ENCODE data around the gene FILIP1L. TPM values are rescaled to one million over a fixed set of nuclear protein-coding genes. Genes with fewer than 3 reads are reported as not detected.
A peak's percentile ranks its signal among the peaks of the same experiment; 100 is the strongest.

FILIP1L gene
- polyA plus RNA-seq, 1 of the 3 experiments (the other 2 are of a cell fraction) = 26.8 TPM

DNA sequence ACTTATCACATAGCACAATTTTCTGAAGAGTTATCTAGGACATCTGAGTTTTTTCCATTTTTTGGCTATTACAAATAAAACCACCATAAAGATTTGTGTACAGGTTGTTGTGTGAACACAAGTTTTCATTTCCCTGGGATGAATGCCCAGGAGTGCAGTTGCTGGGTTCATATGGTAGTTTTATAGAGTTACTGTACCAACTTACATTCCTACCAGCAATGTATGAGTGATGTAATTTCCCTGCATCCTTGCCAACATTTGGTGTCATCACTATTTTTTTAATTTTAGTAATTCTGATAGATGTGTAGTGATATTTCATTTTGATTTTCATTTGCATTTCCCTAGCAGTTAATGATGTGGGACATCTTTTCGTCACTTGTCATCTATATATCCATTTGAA is 20.5 kb downstream of the FILIP1L start (continued):
- TF ChIP-seq, protein P1, sequence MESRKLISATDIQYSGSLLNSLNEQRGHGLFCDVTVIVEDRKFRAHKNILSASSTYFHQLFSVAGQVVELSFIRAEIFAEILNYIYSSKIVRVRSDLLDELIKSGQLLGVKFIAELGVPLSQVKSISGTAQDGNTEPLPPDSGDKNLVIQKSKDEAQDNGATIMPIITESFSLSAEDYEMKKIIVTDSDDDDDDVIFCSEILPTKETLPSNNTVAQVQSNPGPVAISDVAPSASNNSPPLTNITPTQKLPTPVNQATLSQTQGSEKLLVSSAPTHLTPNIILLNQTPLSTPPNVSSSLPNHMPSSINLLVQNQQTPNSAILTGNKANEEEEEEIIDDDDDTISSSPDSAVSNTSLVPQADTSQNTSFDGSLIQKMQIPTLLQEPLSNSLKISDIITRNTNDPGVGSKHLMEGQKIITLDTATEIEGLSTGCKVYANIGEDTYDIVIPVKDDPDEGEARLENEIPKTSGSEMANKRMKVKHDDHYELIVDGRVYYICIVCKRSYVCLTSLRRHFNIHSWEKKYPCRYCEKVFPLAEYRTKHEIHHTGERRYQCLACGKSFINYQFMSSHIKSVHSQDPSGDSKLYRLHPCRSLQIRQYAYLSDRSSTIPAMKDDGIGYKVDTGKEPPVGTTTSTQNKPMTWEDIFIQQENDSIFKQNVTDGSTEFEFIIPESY (IDR thresholded peaks at IDR 0.05; ENCODE audit: borderline replicate concordance, low read depth) = no peak
- TF ChIP-seq NRF1 (IDR thresholded peaks at IDR 0.05; ENCODE audit: low read depth, low read length) (no peak), TEAD4 (IDR thresholded peaks at IDR 0.05; ENCODE audit: borderline replicate concordance, insufficient read depth) (no peak), FOSL2 (IDR thresholded peaks at IDR 0.05; ENCODE audit: borderline replicate concordance, low read depth) (no peak), TAF1 (IDR thresholded peaks at IDR 0.05; ENCODE audit: borderline replicate concordance, low read depth, low read length) (no peak), RAD21 (IDR thresholded peaks at IDR 0.05; ENCODE audit: low read length) (no peak), SMC3 (IDR thresholded peaks at IDR 0.05; ENCODE audit: low read depth, low read length) (no peak)
- TF ChIP-seq, protein P2, sequence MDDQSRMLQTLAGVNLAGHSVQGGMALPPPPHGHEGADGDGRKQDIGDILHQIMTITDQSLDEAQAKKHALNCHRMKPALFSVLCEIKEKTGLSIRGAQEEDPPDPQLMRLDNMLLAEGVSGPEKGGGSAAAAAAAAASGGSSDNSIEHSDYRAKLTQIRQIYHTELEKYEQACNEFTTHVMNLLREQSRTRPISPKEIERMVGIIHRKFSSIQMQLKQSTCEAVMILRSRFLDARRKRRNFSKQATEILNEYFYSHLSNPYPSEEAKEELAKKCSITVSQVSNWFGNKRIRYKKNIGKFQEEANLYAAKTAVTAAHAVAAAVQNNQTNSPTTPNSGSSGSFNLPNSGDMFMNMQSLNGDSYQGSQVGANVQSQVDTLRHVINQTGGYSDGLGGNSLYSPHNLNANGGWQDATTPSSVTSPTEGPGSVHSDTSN (IDR thresholded peaks at IDR 0.05) = no peak

DNA sequence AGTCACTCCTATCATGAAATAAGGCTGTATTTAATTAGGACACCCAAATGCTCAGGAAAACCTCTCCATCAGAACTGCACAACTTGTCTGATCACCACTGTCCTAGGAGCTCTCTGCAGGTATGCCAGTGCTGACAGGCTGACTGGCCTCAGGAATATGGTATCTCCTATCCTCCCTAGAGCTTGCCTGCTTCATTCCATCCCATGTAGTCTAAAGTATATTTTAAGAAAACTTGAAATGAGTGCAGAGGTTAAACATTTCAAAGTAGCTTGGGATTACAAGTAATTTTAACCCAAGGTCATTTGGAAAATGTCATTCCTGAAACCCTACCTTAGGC is 23.7 kb downstream of the FILIP1L start:
- H3K4me3 ChIP-seq (ENCODE audit: low read depth in 2 of 2, low read length in 1 of 2) = no peak overlapping the region
- H3K27me3 ChIP-seq (ENCODE audit: insufficient read depth) = no peaks in the 10 kb centered on the region
- no peak overlapping the region for H3K4me2 ChIP-seq
- CTCF ChIA-PET = interaction anchor here (1.0 to 3.0 kb wide), 4 partner anchors 22 to 164 kb away, joined by 3 to 13 read pairs (median 4); no protein-coding TSS in a partner anchor
- peaks cover 3 to 20% of the 10 kb centered on the region in 2 experiments for H3K4me1 ChIP-seq (ENCODE audit: control insufficient read depth in 1 of 2, insufficient read depth in 2 of 2, low read depth in 1 of 2, low read length in 1 of 2)
- peak overlapping the region in 1 of 2 experiments; percentile 52; a peak in 1 of 4 replicates for H3K27ac ChIP-seq (ENCODE audit: low read depth in 2 of 2, low read length in 1 of 2)
- H3K36me3 ChIP-seq (replicated peaks in 1 of 2; ENCODE audit: control insufficient read depth in 1 of 2, insufficient read depth in 2 of 2, low read length in 1 of 2) = no peaks in the 10 kb centered on the region
- H4K20me1 ChIP-seq (ENCODE audit: insufficient read depth) = no peaks in the 10 kb centered on the region
- H3K9ac ChIP-seq = no peak overlapping the region
- H2AFZ ChIP-seq (ENCODE audit: low read depth) = no peak overlapping the region
- TF ChIP-seq RXRA (IDR thresholded peaks at IDR 0.05; ENCODE audit: borderline replicate concordance, low read depth) (no peak), RAD21 (IDR thresholded peaks at IDR 0.05; ENCODE audit: low read length) (no peak), TCF12 (IDR thresholded peaks at IDR 0.05) (no peak), TAF1 (IDR thresholded peaks at IDR 0.05; ENCODE audit: borderline replicate concordance, low read depth, low read length) (no peak), GATA2 (CRISPR knock-in tag; IDR thresholded peaks at IDR 0.05) (no peak), YY1 (IDR thresholded peaks at IDR 0.05; ENCODE audit: low read depth) (no peak), NRF1 (IDR thresholded peaks at IDR 0.05; ENCODE audit: low read depth, low read length) (no peak), RCOR1 (IDR thresholded peaks at IDR 0.05; ENCODE audit: low read length) (no peak), EP300 (IDR thresholded peaks at IDR 0.05; ENCODE audit: borderline replicate concordance in 1 of 2, low read depth in 1 of 2, low read length in 1 of 2) (no peak)
- TF ChIP-seq, protein P3, sequence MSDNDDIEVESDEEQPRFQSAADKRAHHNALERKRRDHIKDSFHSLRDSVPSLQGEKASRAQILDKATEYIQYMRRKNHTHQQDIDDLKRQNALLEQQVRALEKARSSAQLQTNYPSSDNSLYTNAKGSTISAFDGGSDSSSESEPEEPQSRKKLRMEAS (IDR thresholded peaks at IDR 0.05; ENCODE audit: low read depth) = no peak
- TF ChIP-seq, protein P4, sequence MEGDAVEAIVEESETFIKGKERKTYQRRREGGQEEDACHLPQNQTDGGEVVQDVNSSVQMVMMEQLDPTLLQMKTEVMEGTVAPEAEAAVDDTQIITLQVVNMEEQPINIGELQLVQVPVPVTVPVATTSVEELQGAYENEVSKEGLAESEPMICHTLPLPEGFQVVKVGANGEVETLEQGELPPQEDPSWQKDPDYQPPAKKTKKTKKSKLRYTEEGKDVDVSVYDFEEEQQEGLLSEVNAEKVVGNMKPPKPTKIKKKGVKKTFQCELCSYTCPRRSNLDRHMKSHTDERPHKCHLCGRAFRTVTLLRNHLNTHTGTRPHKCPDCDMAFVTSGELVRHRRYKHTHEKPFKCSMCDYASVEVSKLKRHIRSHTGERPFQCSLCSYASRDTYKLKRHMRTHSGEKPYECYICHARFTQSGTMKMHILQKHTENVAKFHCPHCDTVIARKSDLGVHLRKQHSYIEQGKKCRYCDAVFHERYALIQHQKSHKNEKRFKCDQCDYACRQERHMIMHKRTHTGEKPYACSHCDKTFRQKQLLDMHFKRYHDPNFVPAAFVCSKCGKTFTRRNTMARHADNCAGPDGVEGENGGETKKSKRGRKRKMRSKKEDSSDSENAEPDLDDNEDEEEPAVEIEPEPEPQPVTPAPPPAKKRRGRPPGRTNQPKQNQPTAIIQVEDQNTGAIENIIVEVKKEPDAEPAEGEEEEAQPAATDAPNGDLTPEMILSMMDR (IDR thresholded peaks at IDR 0.05) = no peak
- H3K9me3 ChIP-seq = no peaks in the 10 kb centered on the region
- no peaks in the 10 kb centered on the region for H3K9me2 ChIP-seq
- peaks cover 16% of the 10 kb centered on the region for H3F3A ChIP-seq (replicated peaks; ENCODE audit: insufficient read depth)
- no peaks in the 10 kb centered on the region for H3K79me2 ChIP-seq (ENCODE audit: insufficient read depth)
- POLR2A ChIA-PET = no interaction called here
- DNase-seq = no peak

Measured in SK-N-SH (cell line).